ENCODE results near the gene HECTD1.
"Not testable (repeated sequence)": the region's sequence is repeated elsewhere in the genome, so short reads cannot be mapped to it uniquely, and the experiment has no call there.

Gene HECTD1

DNA sequence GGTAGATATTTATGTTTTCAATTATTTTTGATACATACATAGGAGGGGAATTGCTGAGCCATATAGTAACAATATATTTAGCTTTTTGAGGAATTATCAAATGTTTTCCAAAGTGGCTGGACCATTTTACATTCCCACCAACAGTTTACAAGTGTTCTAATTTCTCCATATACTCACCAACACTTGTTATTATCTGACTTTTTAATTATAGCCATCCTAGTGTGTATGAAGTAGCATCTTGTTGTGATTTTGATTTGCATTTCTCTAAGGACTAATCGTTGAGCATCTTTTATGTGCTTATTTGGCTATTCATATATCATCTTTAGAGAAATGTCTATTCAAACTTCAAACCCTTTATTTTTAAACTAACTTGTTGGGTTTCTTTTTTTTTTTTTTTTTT is 17.2 kb upstream of the HECTD1 start:
- no peak for DNase-seq

DNA sequence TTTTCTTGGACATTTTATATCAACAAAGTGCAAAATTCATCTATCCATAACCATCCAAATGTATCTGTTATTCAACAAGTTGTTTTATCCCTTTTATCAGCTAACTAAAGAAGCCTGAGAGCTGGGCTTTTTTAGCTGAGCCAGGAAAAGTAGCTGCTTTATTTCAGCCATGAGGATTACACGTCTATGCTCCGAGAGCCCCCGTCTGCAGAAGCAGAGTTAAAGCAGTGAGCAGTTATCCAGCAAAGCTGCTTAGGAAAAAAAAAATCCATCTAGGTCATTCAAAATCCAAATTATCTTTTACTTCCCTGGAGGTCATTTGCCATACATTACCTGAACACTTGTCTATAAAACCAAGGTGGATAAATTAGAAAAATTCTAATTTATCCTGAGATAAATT is 15.7 kb upstream of the HECTD1 start:
- no peak for DNase-seq

DNA sequence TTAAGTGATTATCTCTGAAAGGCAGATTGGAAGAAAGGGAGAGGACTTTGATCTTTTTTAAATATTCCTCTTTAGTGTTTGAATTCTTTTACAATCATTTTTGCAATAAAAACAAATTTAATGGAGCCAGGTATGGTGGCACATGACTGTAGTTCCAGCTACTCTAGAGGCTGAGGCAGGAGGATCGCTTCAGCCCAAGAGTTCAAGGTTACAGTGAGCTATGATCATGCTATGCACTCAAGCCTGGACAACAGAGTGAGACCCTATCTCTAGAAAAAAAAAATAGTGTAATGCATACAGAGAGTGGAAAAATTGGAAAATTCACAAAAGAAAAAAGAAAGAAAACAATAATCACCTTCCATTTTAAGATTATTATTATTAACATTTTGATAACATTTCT is 15.2 kb upstream of the HECTD1 start:
- no peak for DNase-seq

DNA sequence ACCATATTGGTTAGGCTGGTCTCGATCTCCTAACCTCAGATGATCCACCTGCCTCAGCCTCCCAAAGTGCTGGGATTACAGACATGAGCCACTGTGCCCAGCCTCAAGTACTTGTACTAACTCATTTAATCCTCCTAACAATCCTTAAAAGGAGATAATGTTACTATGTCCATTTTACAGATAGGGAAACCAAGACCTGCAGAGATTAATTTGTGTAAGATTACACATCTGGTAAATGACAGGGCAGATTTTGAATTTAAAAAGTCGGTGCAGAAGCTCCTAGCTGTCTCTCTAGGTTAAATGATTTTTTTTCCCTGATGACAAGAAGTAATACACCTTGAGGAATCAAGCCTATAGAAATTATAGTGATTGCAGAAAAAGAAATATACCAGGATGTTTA is 13.7 kb upstream of the HECTD1 start:
- no peak for DNase-seq

DNA sequence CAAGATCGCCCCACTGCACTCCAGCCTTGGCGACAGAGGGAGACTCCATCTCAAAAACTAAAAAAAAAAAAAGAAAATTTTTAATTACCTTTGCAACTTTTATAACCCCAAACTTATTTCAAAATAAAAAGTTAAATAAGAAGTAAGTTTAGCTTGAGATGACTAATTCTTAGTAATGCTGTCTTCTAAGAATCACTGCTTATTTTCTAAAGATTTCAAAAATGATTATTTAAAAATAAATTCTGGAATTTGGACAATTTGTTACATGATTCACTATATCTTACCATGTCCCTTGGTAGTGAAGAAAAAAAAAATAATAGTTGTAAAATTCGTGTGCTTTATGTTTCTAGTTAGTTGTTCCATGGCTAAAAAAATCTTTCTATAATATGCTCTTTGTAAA is 11.6 kb upstream of the HECTD1 start:
- no peak for DNase-seq

DNA sequence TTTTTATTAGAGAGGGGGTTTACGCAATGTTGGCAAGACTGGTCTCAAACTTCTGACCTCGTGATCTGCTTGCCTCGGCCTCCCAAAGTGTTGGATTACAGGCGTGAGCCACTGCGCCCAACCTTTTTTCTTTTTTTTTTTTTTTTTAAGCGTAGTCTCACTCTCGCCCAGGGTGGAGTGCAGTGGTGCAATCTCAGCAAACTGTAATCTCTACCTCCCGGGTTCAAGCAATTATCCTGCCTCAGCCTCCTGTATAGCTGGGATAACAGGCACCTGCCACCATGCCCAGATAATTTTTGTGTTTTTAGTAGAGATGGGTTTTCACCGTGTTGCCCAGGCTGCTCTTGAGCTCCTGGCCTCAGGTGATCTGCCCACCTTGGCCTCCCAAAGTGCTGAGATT is 8.8 kb upstream of the HECTD1 start:
- no peak for DNase-seq

DNA sequence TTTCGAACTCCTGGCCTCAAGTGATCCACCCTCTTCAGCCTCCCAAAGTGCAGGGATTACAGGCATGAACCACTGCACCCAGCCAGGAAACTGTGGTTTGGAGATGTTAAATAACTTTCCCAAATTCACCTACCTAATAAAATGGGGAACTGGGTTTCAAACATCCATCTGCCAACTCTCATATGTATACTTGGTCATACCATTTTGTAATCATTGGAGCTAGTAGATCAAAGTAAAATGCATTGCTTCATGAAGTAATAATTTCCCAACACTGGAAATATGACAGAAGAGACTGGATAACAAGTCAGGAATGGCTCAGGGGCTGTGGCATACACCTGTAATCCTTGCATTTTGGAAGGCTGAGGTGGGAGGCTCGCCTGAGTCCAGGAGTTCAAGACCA is 5.3 kb upstream of the HECTD1 start:
- DNase-seq, result no peak

DNA sequence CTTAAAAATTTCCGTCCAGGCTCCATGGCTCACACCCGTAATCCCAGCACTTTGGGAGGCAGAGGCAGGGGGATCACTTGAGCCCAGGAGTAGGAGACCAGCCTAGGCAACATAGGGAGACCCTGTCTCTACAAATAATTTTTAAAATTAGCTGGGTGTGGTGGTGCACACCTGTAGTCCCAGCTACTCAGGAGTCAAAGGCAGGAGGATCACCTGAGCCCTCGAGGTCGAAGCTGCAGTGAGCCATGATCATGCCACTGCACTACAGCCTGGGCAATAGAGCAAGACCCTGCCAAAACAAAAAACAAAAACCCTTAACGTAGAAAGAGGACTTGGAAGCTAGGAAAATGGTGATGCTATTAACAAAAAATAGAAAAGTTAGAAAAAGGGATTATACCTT is 2.0 kb upstream of the HECTD1 start:
- no peak for DNase-seq

DNA sequence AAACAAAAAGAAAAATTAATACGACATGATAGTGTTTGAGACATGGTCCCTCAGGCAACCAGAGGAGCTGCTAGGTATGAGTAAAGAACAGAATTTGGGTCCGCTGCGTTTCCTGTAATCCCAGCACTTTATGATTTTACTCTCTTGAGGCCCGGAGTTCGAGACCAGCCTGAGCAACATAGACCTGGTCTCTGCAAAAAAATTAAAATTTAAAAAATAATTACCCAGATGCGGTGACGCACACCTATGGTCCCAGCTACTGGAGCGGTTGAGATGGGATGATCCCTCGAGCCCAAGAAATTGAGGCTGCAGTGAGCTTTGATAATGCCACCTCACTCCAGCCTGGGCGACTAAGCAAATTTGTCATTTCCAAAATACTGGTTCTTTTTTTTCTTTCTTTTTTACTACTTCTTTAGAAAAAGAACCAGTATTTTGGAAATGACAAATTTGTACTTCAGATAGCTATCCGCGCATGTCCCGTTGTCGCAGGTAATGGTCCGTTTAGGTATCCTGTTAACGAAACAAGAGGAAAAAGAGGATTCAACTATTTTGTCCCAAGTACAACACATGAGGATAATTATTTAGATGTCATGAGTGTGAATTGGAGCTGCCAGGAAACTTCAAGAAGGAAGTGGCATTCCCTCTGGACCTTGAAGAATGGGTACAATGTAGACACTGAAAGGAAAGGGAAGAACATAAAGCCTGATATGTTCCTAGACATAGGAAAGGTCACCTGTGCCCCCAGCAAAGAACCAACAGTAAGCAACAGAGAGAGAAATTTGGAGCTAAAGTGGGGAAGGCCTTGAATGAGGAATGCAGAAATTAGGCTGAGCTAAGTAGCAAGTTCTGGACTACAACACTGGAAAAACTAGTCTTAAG is 1.2 kb upstream of the HECTD1 start:
- DNase-seq, result peak; percentile 40 to 55

DNA sequence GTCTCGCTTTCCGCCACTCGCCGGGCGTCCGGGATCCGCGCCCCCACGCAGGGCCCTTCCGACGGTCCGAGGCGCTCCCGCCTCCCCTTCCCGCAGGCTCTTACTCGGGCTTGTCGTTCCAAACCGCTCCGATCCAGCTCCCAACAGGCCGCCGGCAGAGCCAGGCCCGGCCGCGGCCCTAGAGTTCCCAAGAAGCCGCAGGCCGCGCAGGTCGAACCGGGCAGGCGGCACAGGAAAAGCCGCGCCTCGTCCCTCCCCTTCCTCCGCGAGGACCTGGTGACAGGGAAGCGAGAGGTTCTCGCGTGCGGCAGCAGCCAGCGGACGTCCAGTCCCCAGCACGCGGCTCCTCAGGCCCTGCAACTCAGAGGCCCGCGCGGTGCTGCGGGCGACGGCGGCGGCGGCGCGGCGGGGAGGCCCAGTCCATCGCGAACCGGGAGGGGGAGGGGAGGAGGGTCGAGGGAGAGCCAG is 272 bp downstream of the HECTD1 start:
- no peak for DNase-seq

DNA sequence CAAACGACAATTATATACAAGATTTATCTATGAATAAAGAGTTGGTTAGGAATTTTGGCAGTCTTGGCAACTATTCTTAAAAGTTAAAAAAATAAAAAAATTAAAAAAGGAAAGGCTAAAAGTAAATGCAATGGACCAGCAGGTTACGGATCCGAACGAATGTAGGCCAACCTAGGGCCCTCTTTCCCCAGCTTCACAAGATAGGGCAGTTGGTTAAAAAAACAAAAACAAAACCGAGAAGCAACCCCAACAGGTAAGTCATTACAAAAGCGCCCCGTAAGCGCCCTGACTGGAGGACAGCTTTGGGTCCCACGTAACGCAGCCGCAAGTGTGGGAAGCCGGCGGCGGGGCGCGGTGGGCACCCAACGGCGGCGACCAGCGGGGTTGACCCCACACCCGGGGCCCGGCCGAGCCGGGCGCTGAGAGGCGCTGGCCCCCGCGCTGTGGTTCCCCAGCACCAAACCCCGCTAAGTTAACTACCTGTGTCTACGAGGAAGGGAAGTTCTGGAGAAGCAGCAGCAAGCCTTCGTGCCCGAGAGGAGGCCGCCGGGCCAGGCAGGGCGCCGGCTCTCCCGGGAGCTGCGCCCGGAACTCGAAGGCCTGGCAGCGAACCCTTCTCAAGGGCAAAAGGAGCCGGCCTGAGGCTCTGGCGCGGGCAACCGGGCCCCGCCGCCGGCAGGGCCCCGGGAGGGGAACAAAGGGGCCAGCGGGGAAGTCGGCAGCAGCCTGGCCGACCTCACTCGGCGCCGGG is 882 bp downstream of the HECTD1 start:
- peak; percentile 66 to 71 for DNase-seq

DNA sequence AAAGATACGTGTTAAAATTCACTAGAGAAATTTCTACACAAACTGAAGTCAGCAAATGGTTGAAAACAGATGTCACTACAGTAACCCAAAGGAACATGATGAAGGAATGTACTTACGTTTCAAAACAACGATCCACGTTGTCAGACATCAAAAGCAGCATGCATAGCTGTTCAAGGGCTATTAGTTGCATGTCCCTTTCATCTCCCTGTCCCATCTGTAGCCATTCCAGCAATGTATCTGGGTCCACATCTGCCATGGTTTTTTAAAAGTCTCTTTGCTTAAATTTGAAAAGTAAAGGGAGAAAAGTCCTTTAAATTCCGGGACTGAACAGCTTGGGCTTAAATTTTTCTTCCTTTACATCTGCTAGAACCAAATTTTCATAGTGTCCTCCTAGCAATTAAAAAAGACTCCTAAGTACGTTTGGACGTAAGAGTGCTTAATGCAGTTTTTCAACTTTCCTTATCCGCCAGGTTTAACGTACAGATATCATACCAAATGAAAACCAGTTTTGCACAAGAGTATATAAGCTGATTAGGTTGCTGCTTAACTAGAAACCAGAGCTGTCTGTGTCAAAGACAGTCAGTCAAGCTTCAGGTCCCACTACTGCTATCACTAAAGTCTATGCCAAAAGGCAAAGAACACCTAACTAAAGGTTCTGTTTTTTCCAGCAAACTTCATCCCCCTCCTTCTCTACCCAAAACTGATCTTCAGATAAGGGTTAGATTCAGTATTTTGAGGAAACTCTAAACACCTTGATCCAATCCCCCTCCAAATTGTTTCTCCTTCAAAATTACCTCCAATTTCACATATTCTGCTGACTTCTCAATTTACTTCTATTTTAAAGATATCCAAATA is 1.7 kb downstream of the HECTD1 start:
- DNase-seq, result no peak

DNA sequence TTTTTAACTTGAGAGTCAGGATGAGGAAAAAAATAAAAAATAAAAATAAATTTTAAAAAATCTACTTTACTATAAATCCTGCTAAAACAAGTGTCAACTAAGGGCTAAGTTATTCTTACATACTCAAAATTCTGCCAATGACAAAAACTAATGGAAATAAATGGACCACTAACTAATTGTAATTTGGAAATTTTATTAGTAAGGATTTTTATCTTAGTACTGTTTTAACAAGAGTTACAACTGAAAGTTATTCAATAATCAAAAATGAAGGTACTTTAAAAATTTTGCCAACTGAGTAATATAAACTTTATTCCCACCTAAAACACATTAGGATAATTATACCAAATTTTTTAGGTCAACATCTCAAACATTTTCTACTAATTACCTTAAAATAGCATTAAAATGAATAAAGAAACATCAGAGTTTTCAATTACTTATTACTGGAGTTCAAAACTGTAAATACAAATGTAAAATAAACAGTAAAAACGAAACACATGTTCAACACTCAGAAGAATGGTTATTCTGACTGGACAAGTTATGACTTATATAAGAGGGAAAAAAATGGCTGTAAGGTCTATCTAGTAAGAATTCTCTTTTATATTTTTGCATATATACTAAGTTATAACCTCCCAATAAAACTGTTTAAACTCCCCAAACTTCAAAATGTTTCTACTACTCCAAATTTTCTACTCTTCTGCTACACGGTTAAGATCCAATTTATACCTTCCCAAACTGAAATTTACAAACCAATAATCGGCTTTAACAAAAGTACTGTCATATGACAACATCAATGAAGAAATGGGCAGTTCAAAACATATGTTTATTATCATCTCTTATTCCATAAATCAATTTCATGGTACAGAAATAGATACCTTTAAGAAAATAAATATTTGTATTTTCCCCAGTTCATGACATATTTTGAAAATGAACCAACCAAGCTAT is 2.7 kb downstream of the HECTD1 start:
- DNase-seq, result no peak

DNA sequence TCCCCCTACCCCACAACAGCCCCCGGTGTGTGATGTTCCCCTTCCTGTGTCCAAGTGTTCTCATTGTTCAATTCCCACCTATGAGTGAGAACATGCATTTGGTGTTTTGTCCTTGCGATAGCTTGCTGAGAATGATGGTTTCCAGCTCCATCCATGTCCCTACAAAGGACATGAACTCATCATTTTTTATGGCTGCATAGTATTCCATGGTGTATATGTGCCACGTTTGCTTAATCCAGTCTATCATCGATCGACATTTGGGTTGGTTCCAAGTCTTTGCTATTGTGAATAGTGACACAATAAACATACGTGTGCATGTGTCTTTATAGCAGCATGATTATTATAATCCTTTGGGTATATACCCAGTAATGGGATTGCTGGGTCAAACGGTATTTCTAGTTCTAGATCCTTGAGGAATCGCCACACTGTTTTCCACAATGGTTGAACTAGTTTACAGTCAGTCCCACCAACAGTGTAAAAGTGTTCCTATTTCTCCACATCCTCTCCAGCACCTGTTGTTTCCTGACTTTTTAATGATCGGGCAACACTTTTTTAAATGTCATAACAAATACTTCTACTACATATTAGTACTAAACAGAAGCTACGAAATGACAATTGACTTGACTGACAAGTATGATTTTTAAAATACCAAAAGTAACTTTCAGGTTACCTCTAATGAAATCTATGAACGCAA is 3.5 kb downstream of the HECTD1 start:
- not testable (repeated sequence) for DNase-seq

DNA sequence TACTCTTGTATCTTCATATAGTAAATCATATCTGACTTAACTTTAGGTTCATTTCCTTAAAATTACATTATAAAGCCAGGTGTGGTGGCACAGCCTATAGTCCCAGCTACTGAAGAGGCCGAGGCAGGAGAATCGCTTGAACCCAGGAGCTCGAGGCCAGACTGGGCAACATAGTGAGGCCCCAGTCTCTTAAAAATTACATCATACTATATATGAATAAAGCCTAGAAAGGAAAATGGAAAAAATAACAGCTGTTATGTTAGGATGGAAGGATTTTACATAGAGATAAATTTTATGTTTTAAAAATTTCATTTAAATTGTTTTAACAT is 4.2 kb downstream of the HECTD1 start:
- DNase-seq, result no peak

DNA sequence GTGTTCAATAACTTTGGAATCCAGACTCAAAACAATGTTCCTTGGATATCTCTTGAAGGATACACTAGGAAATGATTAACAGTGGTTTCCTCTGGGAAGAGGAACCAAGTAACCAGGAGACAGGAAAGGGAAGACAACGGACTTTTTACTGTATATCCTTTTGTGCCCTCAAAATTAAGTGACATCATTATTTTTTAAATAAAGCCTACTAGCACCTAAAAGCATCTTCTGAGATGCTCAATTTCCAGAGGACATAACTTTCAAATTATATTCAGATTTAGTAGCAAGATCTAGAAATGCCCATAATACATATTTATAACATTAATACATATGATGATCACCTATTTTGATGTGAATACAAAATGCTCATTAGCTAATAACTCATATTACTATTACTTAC is 6.5 kb downstream of the HECTD1 start:
- no peak for DNase-seq

DNA sequence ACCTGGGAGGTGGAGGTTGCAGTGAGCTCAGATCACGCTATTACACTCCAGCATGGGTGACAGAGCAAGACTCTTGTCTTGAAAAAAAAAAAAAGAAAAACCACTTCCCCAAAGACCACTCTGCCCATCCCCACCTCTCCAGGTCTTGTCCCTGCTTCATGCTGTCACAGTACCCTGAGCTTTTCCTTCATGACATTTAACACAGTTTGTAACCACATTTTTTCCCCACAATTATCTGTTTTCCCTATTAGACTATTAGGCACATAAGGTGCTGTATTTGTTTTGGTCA is 6.9 kb downstream of the HECTD1 start:
- DNase-seq, result no peak

DNA sequence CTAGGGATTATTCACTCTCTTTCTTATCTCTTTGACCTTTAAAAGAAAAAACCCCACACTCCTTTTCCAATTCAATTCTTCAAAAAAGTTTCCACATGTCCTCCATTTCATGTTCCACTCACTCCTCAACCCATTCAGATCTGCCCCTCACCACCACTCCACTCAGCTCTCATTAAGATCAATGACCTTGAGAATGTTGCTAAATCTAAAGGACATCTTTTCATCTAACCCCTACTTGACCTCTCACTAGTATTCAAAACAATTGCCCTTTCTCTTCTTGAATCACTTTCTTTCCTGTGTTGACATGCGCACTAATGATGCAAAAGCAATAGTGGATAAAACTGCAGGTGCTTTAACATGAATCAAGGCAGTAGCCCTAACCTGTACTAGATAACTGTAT is 9.9 kb downstream of the HECTD1 start:
- DNase-seq, result no peak

DNA sequence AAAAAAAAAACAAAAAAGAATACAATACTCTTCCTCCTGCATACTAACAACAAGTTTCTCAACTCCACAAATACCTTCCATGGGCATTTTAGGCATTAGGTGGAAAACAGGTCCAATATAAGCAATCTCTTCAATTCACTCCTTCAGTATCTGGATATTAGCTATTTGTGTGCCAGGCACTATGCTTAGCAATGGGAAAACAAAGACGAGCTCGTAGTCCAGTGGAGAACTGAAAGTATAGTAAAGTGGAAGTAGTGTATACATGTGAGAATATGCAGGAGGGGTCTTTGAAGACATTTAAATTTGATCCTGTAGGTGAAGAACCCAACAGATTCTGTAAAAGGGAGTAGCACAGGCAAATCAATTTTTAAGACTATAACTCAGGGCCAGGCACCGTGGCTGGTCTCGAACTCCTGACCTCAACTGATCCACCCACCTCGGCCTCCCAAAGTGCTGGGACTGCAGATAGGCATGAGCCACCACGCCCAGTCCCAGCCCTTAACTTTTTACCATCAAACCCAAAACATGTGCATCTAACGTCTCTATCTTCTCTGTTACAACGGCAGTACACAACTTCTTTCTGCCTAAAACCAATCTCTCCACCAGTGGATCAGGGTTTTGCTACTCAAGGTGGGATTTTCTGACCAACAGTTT is 10.6 kb downstream of the HECTD1 start:
- DNase-seq, result no peak

DNA sequence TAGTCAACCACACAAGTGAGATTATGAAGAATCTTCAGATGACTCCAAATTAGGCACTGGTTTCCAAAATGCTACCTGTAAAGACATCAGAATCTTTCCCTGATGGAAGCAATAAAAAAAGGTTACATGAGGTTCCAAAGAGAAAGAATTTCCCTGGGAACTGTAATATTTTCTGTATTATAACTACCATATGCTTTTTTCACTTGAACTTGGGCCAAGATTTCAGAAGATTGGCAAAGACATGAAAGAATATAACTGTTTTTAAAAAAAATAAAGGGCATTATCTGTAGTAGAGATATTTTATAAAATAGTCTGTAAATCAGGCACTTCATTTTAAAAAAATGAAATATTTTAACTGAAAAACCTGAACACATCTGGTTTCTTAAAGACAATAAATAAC is 12.9 kb downstream of the HECTD1 start:
- DNase-seq, result no peak

DNA sequence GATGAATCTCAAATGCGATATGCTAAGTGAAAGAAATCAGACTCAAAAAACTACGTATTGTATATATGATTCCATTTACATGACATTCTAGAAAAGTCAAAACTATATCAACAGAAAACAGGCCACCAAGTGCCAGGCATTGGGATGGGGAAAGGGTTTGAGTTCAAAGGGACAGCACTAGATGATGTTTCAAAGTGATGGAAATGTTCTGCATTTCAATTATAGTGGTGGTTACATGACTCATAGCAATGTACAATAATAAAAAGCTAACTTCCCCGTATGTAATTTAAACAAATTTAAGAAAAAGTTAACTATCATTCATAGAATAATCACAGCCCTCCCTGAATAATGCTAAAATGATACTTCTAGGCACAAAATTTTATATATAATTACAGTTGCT is 13.5 kb downstream of the HECTD1 start:
- no peak for DNase-seq

All from activated CD4-positive, alpha-beta T cell treated with anti-CD3 and anti-CD28 coated beads, Interleukin-2, amount 50 U/mL, for 48 hours (primary cell).